ENCODE results near the gene MTCL3.
A peak's percentile ranks its signal among the peaks of the same experiment; 100 is the strongest.

Gene MTCL3

GRCh38 chr6:127518710-127519468, at the start of gene MTCL3:
TSS of gene MTCL3 (minus strand) at chr6:127519335.
- DNase-seq (ENCODE audit: low read depth in 2 of 2) = peak; percentile 40 to 61

- no peak for DNase-seq (ENCODE audit: low read depth in 2 of 2)
These were observed 48.3 kb upstream of the MTCL3 start for GRCh38 chr6:127567476-127567875.

GRCh38 chr6:127566651-127567050, 47.5 kb upstream of the MTCL3 start:
- no peak for DNase-seq (ENCODE audit: low read depth in 2 of 2)

- DNase-seq (ENCODE audit: low read depth in 2 of 2) = no peak
These were observed 47.0 kb upstream of the MTCL3 start for GRCh38 chr6:127566119-127566518.

- DNase-seq (ENCODE audit: low read depth in 2 of 2) = no peak
These were observed 45.6 kb upstream of the MTCL3 start for GRCh38 chr6:127564761-127565160.

GRCh38 chr6:127561660-127562059, 42.5 kb upstream of the MTCL3 start:
- no peak for DNase-seq (ENCODE audit: low read depth in 2 of 2)

- DNase-seq (ENCODE audit: low read depth in 2 of 2) = no peak
These were observed 35.4 kb upstream of the MTCL3 start for GRCh38 chr6:127554435-127555006.

- no peak for DNase-seq (ENCODE audit: low read depth in 2 of 2)
These were observed 31.3 kb upstream of the MTCL3 start for GRCh38 chr6:127550403-127550802.

- no peak for DNase-seq (ENCODE audit: low read depth in 2 of 2)
These were observed 28.9 kb upstream of the MTCL3 start for GRCh38 chr6:127547904-127548649.

GRCh38 chr6:127547215-127547614, 28.1 kb upstream of the MTCL3 start:
- no peak for DNase-seq (ENCODE audit: low read depth in 2 of 2)

GRCh38 chr6:127539272-127539671, 20.1 kb upstream of the MTCL3 start:
- DNase-seq (ENCODE audit: low read depth in 2 of 2) = no peak

GRCh38 chr6:127538750-127539264, 19.7 kb upstream of the MTCL3 start:
- no peak for DNase-seq (ENCODE audit: low read depth in 2 of 2)

- DNase-seq (ENCODE audit: low read depth in 2 of 2) = no peak
These were observed 14.6 kb upstream of the MTCL3 start for GRCh38 chr6:127533736-127534135.

- no peak for DNase-seq (ENCODE audit: low read depth in 2 of 2)
These were observed 13.9 kb upstream of the MTCL3 start for GRCh38 chr6:127533011-127533410.

GRCh38 chr6:127522714-127523113, 3.6 kb upstream of the MTCL3 start:
- DNase-seq (ENCODE audit: low read depth in 2 of 2) = no peak

- no peak for DNase-seq (ENCODE audit: low read depth in 2 of 2)
These were observed 931 bp upstream of the MTCL3 start for GRCh38 chr6:127520066-127520465.

- DNase-seq (ENCODE audit: low read depth in 2 of 2) = no peak
These were observed 292 bp upstream of the MTCL3 start for GRCh38 chr6:127519469-127519785.

- DNase-seq (ENCODE audit: low read depth in 2 of 2) = no peak
These were observed 885 bp downstream of the MTCL3 start for GRCh38 chr6:127518191-127518709.

- no peak for DNase-seq (ENCODE audit: low read depth in 2 of 2)
These were observed 1.4 kb downstream of the MTCL3 start for GRCh38 chr6:127517693-127518092.

GRCh38 chr6:127516662-127517273, 2.4 kb downstream of the MTCL3 start:
- DNase-seq (ENCODE audit: low read depth in 2 of 2) = peak; percentile 38 to 40

- DNase-seq (ENCODE audit: low read depth in 2 of 2) = peak; percentile 53 to 63
These were observed 3.1 kb downstream of the MTCL3 start for GRCh38 chr6:127515794-127516661.

Data from stimulated activated CD4-positive, alpha-beta T cell treated with anti-CD3 and anti-CD28 coated beads, Interleukin-4, amount 100 ng/mL, for 48 hours (primary cell).